HG02798 (cell line): ENCODE data around the gene ADSL.
"Not testable (repeated sequence)": the region's sequence is repeated elsewhere in the genome, so short reads cannot be mapped to it uniquely, and the experiment has no call there.

ENCODE experiments used
- ATAC-seq: cut with Tn5 transposase; IDR thresholded peaks from one replicate; pipeline ENCODE4 v1.9.1; 2021; ENCODE audit warnings: mild to moderate bottlenecking; ENCODE audit not compliant: unreplicated experiment, poor library complexity

The ADSL gene

DNA sequence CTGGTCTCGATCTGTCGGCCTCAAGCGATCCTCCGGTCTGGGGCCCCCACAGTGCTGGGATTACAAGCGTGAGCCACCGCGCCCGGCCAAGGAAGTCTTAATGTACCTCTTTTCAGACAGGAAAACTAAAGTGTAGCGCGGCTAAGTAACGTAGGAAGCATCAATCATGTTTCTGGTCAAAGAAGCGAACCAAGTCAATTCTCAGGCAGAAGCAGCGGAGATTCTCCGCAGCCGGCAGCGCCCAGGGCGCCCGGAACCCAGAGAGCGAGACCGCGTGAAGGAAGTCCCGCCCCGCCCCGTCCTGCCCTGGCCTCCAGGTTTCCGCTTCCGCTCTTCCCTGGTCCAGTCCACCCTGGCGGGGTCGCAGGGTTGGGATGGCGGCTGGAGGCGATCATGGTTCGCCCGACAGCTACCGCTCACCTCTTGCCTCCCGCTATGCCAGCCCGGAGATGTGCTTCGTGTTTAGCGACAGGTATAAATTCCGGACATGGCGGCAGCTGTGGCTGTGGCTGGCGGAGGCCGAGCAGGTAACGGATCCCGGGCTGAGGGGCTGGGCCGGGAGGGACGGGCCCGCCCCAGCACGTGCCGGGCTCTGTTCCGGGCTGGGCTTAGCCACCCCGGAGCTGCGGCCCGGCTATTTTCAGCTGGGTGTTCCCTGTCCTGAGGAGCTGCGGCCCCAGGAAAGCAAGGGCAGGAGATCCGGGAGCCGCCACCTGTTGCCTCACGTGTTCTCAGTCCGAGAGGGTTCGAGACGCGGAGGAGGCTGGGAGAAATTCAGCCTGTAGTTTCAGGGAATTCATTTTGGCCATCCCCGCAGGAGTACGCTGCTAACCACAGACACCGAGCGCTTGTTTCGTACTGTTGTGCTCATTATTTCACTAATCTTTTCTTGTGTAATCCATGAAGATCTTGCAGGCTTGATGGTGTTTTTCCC, at the start of gene ADSL:
Gene ADSL (plus strand): TSS at position 316 of the 934 bp plus-strand sequence. CDS start 59 bp downstream, at position 375.
- ATAC-seq = peak; percentile 90

- ATAC-seq = no peak
Measured at GRCh38 chr22:40300316-40300715, 46.0 kb upstream of the ADSL start.

- peak; percentile 82 for ATAC-seq
Measured at GRCh38 chr22:40300884-40301672, 45.2 kb upstream of the ADSL start.

DNA sequence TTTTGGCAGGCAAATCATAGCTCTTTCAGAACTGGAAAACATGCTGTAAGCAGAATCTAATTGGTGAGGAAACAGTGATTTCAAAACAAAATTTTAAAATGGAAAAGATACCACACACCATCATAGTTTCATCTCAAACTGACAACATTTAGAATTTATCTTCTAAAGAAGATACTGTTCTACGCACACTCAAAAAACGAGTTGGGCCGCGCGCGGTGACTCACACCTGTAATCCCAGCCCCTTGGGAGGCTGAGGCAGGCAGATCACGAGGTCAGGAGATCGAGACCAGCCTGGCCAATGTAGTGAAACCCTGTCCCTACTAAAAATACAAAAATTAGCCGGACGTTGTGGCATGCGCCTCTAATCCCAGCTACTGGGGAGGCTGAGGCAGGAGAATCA, 44.2 kb upstream of the ADSL start:
- ATAC-seq = no peak

- no peak for ATAC-seq
Measured at GRCh38 chr22:40305625-40306024, 40.7 kb upstream of the ADSL start.

- ATAC-seq = no peak
Measured at GRCh38 chr22:40308999-40309573, 37.2 kb upstream of the ADSL start.

DNA sequence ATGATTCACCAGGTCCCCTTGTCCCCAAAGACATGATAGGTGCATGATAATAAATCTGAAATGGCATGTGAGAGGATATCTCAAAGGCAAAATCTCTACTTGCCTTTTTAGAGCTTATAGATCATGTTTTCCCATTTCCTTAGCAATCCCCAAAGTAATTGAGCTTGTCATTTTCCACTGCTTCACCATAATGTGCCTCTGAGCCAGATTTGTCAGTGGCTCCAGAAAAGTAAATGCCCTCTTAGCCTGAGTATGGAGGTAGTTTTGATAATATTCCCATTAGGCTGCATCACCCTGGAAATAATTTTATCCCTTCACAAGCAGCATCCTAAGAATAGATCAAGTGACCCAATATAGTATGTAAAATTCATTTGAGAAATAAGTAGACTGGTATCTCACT, 36.7 kb upstream of the ADSL start:
- no peak for ATAC-seq

- ATAC-seq = no peak
Measured at GRCh38 chr22:40310081-40310767, 36.1 kb upstream of the ADSL start.

- no peak for ATAC-seq
Measured at GRCh38 chr22:40310768-40311120, 35.6 kb upstream of the ADSL start.

DNA sequence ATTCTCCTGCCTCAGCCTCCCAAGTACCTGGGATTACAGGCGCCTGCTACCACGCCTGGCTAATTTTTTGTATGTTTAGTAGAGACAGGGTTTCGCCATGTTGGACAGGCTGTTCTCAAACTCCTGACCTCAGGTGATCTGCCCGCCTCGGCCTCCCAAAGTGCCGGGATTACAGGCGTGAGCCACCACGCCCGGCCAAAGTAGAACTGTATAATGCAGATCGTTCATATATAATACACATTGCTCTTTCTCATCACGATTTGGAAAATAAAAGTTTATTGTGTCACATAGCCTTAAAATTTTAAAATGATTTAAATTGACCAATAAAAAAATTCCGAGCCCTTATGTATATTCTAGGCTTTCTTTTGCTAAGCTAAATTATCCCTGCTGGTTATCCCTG, 34.7 kb upstream of the ADSL start:
- ATAC-seq = not testable (repeated sequence)

- no peak for ATAC-seq
Measured at GRCh38 chr22:40312050-40312449, 34.2 kb upstream of the ADSL start.

GRCh38 chr22:40313007-40313406, 33.3 kb upstream of the ADSL start:
- no peak for ATAC-seq

DNA sequence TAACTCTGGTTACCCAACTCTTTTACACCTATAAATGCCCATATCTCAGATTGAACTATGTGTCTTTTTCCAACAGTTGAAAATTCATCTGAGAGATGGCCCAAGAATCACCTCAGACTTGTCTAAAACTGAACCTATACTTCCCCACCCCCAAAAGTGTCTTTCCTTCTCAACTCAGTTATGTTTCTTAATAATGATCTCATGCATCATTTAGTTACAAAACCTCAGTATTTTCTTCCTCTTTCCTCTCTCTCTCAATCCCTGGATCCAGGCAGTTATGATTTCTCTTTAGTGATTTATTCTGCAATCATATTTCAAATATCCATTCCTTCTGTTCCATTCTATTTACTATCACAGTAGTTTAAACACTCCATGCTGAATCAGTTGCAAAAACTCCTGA, 32.3 kb upstream of the ADSL start:
- no peak for ATAC-seq

DNA sequence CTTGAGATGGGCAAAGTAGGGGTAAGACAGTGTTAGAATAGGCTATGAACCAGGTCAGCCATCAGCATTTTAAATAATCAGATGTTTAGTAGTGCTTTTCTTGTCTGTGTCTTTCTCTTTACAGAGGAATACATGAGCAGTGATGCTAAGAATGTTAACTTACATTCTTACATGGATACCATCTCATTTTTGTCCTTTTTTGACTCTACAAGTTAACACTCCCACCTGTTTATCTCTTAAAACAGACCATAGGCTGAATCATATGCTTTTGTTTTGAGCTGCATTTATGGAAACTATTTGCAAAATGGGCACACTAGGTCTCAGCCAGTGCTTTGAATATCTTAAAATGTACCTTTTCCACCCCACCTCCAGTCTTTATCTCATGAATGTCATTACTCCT, 25.6 kb upstream of the ADSL start:
- no peak for ATAC-seq

- no peak for ATAC-seq
Measured at GRCh38 chr22:40322021-40322420, 24.3 kb upstream of the ADSL start.

- ATAC-seq = no peak
Measured at GRCh38 chr22:40322818-40323447, 23.4 kb upstream of the ADSL start.

- no peak for ATAC-seq
Measured at GRCh38 chr22:40323681-40324171, 22.6 kb upstream of the ADSL start.

- no peak for ATAC-seq
Measured at GRCh38 chr22:40324468-40325305, 21.6 kb upstream of the ADSL start.

DNA sequence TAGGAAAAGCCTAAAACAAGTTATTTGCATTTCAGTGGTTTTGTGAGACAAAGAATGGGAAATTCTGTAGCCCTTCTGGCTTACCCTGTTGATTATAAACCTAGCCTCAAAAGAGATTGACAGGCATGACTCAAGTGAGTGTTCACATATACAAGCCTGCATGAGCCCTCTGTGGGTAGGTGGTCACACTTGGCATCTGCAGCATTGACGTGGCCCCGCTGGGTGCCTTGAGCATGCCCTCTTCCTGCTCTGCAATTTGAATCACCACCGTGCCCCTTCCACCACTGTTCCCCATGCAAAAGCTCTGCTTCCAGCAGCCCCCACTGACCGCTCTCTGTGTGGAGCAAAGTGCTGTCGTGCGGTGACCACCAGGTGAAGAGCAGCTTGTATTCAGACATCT, 21.0 kb upstream of the ADSL start:
- no peak for ATAC-seq
